Gastroesophageal sphincter (tissue), 3 donors: Measurements from ENCODE around the gene DUSP8.

Source experiments
- POLR2A ChIP-seq, 2 donors: fragments of 450-650 bp; IDR thresholded peaks; one replicate each; pipeline ENCODE4 v1.6.1; 2017; ENCODE audit warnings: antibody characterized with exemption in 2 of 2, mild to moderate bottlenecking in 2 of 2, moderate library complexity in 1 of 2
- POLR2AphosphoS5 ChIP-seq: sonication (generic); formaldehyde crosslinking; IDR thresholded peaks from one replicate; pipeline ENCODE4 v1.6.1; 2017; ENCODE audit warnings: antibody characterized with exemption
- TF ChIP-seq, protein P1 (sequence below), 4 experiments: fragments of 200-600 bp in 2 of 4; fragments of 450-650 bp in 2 of 4; sonication (generic) in 1 of 4; IDR thresholded peaks; one replicate each; pipeline ENCODE4 v1.5.1; 2017 to 2019; ENCODE audit warnings: antibody characterized with exemption in 4 of 4, mild to moderate bottlenecking in 2 of 4, moderate library complexity in 2 of 4

DNA sequence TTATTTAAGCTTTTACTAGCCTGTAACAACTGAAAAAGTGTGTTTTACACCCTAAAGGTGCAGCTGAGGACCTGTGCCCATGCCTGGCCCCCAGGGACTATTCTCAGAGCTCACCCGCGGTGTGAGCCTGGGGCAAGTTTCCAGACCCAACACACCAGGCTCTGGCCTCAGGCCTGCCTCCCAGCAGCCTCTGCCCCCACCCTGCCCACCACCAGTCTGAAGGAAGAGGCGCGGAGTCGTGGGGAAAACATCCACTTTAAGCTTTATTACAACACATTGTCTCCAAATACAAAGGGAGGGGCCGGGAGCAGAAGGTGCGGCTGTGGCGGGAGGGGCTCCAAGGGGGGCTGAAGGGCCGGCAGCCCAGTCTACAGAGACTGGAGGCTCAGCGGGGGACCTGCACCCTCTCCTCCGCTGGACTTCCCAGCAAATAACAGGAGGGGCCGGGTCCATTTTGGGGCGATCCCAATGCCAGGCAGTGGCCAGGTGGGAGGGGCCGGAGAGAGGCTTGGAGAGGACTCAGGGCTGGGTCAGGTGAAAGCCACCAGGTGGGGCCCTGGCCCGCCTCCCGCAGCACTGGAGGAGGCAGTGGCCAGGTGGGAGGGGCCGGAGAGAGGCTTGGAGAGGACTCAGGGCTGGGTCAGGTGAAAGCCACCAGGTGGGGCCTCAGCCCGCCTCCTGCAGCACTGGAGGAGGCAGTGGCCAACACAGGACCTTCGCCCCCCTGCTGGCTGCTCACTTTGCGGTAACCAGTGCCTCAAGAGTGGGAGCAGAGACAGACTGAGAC, 18.1 kb downstream of the DUSP8 start:
- TF ChIP-seq, protein P1, sequence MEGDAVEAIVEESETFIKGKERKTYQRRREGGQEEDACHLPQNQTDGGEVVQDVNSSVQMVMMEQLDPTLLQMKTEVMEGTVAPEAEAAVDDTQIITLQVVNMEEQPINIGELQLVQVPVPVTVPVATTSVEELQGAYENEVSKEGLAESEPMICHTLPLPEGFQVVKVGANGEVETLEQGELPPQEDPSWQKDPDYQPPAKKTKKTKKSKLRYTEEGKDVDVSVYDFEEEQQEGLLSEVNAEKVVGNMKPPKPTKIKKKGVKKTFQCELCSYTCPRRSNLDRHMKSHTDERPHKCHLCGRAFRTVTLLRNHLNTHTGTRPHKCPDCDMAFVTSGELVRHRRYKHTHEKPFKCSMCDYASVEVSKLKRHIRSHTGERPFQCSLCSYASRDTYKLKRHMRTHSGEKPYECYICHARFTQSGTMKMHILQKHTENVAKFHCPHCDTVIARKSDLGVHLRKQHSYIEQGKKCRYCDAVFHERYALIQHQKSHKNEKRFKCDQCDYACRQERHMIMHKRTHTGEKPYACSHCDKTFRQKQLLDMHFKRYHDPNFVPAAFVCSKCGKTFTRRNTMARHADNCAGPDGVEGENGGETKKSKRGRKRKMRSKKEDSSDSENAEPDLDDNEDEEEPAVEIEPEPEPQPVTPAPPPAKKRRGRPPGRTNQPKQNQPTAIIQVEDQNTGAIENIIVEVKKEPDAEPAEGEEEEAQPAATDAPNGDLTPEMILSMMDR (IDR thresholded peaks at IDR 0.05): no peak
- TF ChIP-seq POLR2A (IDR thresholded peaks at IDR 0.05) (no peak), POLR2AphosphoS5 (no peak)
